Raji (cell line): ENCODE results near the gene SEMA7A.

ENCODE experiments used
- POLR2A ChIP-seq: IDR thresholded peaks from 2 replicates; pipeline ENCODE4 v1.6.1; 2011; ENCODE audit warnings: low read depth, low read length, control low read depth; ENCODE audit not compliant: insufficient read depth

SEMA7A gene

DNA sequence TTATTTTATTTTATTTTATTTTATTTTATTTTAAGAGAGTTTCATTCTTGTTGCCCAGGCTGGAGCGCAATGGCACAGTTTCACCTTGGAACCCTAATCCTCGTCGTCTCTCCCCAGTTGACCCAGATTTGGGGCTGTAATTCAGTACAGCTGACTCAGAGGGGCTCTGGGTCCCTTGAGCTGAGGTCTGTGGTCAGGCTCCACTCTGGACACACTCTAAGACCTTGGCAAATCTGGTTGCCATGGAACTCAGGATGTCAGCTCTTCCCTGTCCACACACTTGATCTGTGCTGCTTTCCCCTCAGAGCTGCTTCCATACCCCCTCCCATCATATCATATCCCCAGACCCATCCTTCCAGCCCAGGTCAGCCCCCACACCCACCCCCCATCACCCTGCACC is 65.6 kb downstream of the SEMA7A start:
- no peak for TF ChIP-seq POLR2A

DNA sequence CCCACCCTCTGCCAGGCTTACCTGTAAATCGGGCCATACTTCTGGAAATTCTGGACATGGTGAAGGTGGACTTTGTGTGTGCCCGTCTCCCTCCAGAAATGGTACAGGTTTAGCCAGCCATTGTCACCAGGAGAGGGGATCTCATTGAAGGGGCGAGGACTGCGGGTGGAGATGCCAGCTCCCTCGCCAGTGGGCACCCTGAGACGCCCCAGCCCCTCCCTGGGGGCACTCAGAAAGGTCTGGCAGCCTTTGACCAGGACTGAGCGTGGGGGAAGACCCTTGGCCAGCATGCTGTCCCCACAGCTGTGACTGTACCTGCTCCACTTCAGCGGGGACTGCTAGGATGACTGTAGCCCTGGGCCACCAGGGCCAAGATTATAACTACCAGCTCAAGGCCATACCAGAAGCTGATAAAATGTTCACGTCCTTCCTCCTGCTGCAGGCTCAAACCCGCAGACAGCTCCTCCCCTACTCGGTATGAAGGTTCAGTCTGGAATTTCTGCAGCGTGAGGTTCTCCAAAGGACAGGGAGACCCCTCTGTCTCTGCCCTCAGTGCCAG is 66.4 kb downstream of the SEMA7A start, which contains the start of gene CYP11A1:
CYP11A1 (minus strand) TSS at position 351 of the 559 bp plus-strand sequence; CDS start at position 290, 61 bp downstream.
- no peak for TF ChIP-seq POLR2A

DNA sequence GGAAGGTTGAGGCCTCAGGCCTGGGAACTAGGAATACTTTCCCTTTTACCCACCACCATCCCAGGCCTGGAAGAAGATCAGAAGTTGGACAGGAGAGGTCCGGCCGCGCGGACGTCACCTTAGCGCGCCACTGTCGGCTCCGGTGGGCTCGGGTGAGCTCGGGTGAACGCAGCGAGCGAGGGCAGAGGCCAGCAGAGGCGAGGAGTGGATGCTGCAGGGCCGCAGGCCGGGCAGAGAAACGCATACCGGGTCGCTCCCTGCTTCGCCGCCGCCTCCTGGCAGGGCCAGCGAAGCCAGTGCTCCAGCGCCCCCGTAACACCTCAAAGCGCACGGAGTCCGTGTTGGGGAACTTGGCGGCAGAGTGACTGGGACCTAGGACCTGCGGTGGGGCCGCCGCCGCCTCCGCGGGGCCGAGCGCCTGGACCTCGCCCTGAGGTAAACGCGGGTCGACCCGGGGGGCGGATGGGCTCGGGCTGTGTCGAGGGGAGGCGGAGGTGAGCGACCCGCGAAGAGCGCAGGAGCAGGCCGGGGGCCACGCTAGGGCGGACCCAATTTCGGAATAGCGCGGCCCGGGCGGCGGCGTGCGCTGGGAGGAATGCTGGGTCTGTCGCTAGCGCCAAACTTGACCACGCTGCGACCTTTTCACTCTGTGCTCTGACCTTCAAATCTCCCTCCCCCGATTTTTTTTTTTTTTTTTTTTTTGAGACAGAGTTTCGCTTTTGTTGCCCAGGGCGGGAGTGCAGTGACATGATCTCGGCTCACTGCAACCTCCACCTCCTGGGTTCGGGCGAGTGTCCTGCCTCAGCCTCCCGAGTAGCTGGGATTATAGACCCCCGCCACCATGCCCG is 67.9 kb downstream of the SEMA7A start:
- TF ChIP-seq POLR2A = no peak

DNA sequence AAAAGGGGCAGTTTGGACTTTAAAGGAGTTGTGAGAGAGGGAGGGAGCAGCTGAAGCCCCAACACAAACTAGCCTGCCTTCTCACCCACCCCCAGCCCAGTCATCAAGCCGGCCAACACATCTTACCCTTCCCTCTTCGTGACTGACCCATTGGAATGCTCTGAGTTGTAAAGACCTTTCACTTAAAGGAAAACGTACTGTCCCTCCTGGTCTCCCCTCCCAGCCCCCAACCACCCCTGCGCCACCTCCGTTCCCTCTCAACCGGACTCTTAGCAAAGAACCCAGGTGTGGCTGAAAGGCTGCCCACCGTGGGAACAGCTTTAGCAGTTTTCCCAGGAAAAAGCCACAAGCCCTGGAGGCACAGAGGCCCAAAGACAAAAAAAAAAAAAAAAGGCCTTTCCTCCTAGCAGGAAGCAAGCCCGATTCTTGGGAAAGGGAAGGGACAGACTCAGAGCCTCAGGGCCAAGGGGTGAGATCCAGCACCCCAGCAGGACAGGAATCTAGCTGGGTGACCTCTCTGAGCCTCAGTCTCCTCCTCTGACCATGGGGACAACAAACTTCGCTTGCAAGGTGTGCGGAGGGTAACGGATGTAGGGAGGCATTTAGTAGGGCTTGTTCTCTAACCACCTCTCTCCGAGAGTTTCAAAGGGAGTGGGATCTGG is 68.7 kb downstream of the SEMA7A start:
- TF ChIP-seq POLR2A = no peak

DNA sequence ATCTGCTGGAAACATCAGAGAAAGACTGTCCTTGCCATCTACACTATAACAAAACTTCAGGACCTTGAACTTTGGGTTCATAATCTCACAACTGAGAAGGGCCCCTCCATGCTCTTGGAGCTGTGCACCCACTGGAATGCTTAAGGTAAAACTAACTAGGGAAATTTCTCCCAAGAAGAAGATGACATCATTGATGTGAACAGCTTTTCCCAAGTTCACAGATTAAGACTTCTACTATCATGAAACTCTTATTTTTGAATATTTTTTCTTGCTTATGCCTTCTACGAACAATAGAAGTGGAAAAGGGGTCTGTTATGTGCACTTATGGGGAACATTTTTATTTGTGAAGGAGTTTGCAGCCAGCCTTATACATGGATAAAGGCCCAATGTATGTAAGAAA is 71.3 kb downstream of the SEMA7A start:
- TF ChIP-seq POLR2A = no peak
